Ramos (cell line): ENCODE data around the gene ACAP1.
"Not testable (repeated sequence)": the region's sequence is repeated elsewhere in the genome, so short reads cannot be mapped to it uniquely, and the experiment has no call there.

Experiments used
- in situ Hi-C: fragments of 300-500 bp; cut with MboI; formaldehyde crosslinking; loops from one replicate; pipeline ENCODE4 v1.14.3; 2022; ENCODE audit warnings: low sequenced_read_pairs; ENCODE audit not compliant: unreplicated experiment

The ACAP1 gene

GRCh38 chr17:7351665-7352502 is 15.6 kb downstream of the ACAP1 start, which contains the start of gene KCTD11:
KCTD11 (plus strand) TSS chr17:7352162.
- in situ Hi-C loops: no loop called here

- in situ Hi-C loops: no loop called here
Observed at GRCh38 chr17:7352503-7352889, 16.2 kb downstream of the ACAP1 start.

GRCh38 chr17:7352910-7353635 is 16.7 kb downstream of the ACAP1 start:
- in situ Hi-C loops: no loop called here

GRCh38 chr17:7354262-7354843 is 18.0 kb downstream of the ACAP1 start:
- in situ Hi-C loops: no loop called here

- in situ Hi-C loops: no loop called here
Observed at GRCh38 chr17:7355053-7355452, 18.7 kb downstream of the ACAP1 start, which contains the start of gene TMEM95. TMEM95 (plus strand) TSS chr17:7355156; CDS start chr17:7355205, 49 bp downstream.

- in situ Hi-C loops: no loop called here
Observed at GRCh38 chr17:7355573-7355972, 19.2 kb downstream of the ACAP1 start.

- in situ Hi-C loops: no loop called here
Observed at GRCh38 chr17:7356072-7356549, 19.8 kb downstream of the ACAP1 start.

GRCh38 chr17:7356756-7357155 is 20.4 kb downstream of the ACAP1 start:
- in situ Hi-C loops: no loop called here

- in situ Hi-C loops: no loop called here
Observed at GRCh38 chr17:7357381-7357780, 21.1 kb downstream of the ACAP1 start.

GRCh38 chr17:7361906-7362305 is 25.6 kb downstream of the ACAP1 start:
- in situ Hi-C loops: no loop called here

GRCh38 chr17:7363311-7363710 is 27.0 kb downstream of the ACAP1 start:
- in situ Hi-C loops: no loop called here

- in situ Hi-C loops: not testable (repeated sequence)
Observed at GRCh38 chr17:7365963-7366362, 29.6 kb downstream of the ACAP1 start.

GRCh38 chr17:7367083-7367482 is 30.8 kb downstream of the ACAP1 start:
- in situ Hi-C loops: no loop called here

- in situ Hi-C loops: no loop called here
Observed at GRCh38 chr17:7367918-7368598, 31.7 kb downstream of the ACAP1 start.

GRCh38 chr17:7368599-7368994 is 32.3 kb downstream of the ACAP1 start:
- in situ Hi-C loops: not testable (repeated sequence)

GRCh38 chr17:7369825-7370224 is 33.5 kb downstream of the ACAP1 start:
- in situ Hi-C loops: no loop called here

- in situ Hi-C loops: no loop called here
Observed at GRCh38 chr17:7370853-7371252, 34.5 kb downstream of the ACAP1 start.

GRCh38 chr17:7374353-7374752 is 38.0 kb downstream of the ACAP1 start:
- in situ Hi-C loops: no loop called here

GRCh38 chr17:7379134-7379533 is 42.8 kb downstream of the ACAP1 start:
- in situ Hi-C loops: no loop called here

- in situ Hi-C loops: no loop called here
Observed at GRCh38 chr17:7380321-7380720, 44.0 kb downstream of the ACAP1 start.
